ENCODE data around the gene CFHR2.

DNA sequence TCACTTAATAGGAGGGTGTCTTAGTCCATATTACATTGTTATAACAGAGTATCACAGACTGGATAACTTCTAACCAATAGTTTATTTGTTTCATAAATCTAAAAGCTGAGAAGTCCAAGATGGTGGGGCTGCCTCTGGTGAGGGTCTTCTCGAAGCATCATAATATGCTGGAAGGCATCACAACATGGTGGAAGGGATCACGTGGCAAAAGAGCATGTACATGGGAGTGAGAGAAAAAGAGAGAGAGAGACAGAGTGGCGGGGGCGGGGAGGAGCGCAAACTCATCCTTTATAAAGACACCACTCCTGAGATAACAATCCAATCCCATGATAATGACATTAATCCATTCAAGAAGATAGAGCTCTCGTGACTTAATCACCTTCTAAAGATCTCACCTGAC, 65.3 kb downstream of the CFHR2 start:
- TF ChIP-seq, protein P1, sequence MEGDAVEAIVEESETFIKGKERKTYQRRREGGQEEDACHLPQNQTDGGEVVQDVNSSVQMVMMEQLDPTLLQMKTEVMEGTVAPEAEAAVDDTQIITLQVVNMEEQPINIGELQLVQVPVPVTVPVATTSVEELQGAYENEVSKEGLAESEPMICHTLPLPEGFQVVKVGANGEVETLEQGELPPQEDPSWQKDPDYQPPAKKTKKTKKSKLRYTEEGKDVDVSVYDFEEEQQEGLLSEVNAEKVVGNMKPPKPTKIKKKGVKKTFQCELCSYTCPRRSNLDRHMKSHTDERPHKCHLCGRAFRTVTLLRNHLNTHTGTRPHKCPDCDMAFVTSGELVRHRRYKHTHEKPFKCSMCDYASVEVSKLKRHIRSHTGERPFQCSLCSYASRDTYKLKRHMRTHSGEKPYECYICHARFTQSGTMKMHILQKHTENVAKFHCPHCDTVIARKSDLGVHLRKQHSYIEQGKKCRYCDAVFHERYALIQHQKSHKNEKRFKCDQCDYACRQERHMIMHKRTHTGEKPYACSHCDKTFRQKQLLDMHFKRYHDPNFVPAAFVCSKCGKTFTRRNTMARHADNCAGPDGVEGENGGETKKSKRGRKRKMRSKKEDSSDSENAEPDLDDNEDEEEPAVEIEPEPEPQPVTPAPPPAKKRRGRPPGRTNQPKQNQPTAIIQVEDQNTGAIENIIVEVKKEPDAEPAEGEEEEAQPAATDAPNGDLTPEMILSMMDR (IDR thresholded peaks at IDR 0.05): no peak
- TF ChIP-seq POLR2AphosphoS5 (IDR thresholded peaks at IDR 0.05) (no peak), EP300 (IDR thresholded peaks at IDR 0.05) (no peak)
